ENCODE measurements around the gene CPLX3.

The CPLX3 gene

DNA sequence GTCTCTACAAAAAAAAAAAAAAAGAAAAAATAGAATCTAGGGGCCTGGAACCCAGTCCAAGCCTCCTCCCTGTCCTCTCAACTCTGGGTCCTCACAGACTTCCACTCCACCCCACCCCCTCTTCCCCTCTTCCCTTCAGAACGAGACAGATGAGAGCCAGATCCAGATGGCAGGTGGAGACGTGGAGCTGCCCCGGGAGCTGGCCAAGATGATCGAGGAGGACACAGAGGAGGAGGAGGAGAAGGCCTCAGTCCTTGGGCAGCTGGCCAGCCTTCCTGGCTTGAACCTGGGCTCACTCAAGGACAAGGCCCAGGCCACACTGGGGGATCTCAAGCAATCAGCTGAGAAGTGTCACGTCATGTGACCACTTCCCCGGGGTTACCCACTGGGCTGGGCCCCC is 3.6 kb downstream of the CPLX3 start:
- Histone ChIP-seq H3K4me1 (ENCODE audit: control insufficient read depth, insufficient read depth, low read length, unreplicated experiment) (peaks cover 6% of the 10 kb centered on the region), H2AFZ (ENCODE audit: low read length, unreplicated experiment) (no peak overlapping the region), H3K27ac (ENCODE audit: low read depth, low read length) (no peak overlapping the region), H3K79me2 (ENCODE audit: control insufficient read depth, insufficient read depth, low read length, unreplicated experiment) (no peaks in the 10 kb centered on the region), H3K27me3 (ENCODE audit: insufficient read depth, low read length) (peaks cover 40% of the 10 kb centered on the region), H3K36me3 (ENCODE audit: insufficient read depth, low read length) (no peaks in the 10 kb centered on the region), H3K4me3 (ENCODE audit: low read depth, low read length) (no peak overlapping the region)

DNA sequence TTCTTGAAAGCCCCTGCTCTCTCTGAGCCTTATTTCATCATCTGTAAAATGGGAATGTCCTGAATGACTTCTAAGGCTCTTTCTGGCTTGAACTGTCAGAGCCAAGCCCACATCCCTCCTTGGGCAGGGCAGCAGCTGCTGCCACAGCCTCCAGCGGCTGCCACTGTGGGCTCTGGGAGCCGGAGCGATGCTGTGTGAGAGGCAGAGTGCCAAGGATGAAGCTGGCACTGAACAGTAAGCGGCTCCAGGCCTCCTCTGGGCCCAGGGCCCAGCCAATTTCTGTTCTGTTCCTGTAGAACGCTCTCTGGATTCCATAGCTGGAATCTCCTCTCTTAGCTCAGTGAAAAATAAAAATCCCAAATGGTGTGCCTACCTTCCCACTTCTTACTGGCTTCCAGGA is 4.4 kb downstream of the CPLX3 start:
- Histone ChIP-seq H3K79me2 (ENCODE audit: control insufficient read depth, insufficient read depth, low read length, unreplicated experiment) (no peaks in the 10 kb centered on the region), H3K27me3 (ENCODE audit: insufficient read depth, low read length) (peaks cover 31% of the 10 kb centered on the region), H3K4me3 (ENCODE audit: low read depth, low read length) (no peak overlapping the region), H3K27ac (ENCODE audit: low read depth, low read length) (no peak overlapping the region), H3K4me1 (ENCODE audit: control insufficient read depth, insufficient read depth, low read length, unreplicated experiment) (peaks cover 6% of the 10 kb centered on the region), H3K36me3 (ENCODE audit: insufficient read depth, low read length) (no peaks in the 10 kb centered on the region), H2AFZ (ENCODE audit: low read length, unreplicated experiment) (no peak overlapping the region)

DNA sequence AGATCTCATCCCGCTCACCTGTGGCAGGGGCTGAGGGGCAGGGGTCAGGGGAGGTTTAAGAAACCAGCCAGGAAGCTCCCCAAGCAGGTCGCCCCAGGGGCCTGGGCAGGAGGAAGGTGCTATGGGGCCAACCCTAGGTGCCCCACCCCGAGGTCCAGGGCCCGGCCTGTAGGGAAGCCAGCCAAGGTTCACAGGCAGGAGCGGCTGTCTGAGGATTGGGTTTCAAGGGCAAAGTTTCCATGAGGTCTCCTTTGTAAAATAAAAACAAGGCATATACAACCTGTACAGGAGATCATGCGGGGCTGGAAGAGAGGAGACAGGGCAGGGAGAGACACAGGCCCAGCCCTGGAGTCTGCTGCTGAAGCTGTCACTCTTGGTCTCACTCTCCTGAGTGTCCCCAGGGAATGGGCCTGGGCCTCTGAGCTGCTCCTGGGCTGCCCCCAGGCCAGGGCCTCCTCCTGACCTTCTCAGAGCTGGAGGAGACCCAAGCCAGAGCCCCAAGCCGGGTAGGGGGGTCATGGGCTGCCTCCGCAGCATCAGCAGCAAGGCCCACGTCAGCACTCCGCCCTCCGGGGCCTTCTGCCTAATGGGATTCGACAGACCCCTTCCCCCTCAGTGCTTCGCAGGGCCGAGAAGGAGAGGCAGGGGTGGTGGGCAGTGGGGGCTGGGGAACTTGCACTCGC is 5.5 kb downstream of the CPLX3 start:
- peaks cover 23% of the 10 kb centered on the region for H3K27me3 ChIP-seq (ENCODE audit: insufficient read depth, low read length)
- no peak overlapping the region for H3K27ac ChIP-seq (ENCODE audit: low read depth, low read length)
- no peak overlapping the region for H2AFZ ChIP-seq (ENCODE audit: low read length, unreplicated experiment)
- no peak overlapping the region for H3K4me3 ChIP-seq (ENCODE audit: low read depth, low read length)
- H3K79me2 ChIP-seq (ENCODE audit: control insufficient read depth, insufficient read depth, low read length, unreplicated experiment): no peaks in the 10 kb centered on the region
- H3K36me3 ChIP-seq (ENCODE audit: insufficient read depth, low read length): no peaks in the 10 kb centered on the region
- peaks cover 6% of the 10 kb centered on the region for H3K4me1 ChIP-seq (ENCODE audit: control insufficient read depth, insufficient read depth, low read length, unreplicated experiment)

DNA sequence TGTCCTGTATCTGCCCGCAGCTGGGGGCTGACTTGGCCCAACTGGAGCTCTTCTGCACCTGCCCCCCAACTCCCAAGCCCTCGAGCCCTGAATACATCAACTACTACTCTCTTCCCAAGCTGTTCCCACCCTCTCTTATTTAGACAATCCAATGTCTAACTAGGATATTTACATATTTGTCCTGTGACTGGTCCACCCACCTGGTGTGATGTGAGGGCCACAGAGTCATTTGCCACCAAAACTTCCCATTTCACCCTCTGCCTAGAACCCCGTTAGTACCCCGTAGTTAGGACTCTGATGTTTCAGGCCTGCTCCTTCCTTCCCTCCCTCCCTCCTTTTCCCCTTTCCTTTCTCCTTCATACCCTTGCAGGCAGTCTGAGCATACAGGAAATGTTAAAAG is 6.4 kb downstream of the CPLX3 start:
- Histone ChIP-seq H3K27ac (ENCODE audit: low read depth, low read length) (no peak overlapping the region), H3K79me2 (ENCODE audit: control insufficient read depth, insufficient read depth, low read length, unreplicated experiment) (no peaks in the 10 kb centered on the region), H3K4me1 (ENCODE audit: control insufficient read depth, insufficient read depth, low read length, unreplicated experiment) (peaks cover 6% of the 10 kb centered on the region), H3K4me3 (ENCODE audit: low read depth, low read length) (no peak overlapping the region), H2AFZ (ENCODE audit: low read length, unreplicated experiment) (no peak overlapping the region), H3K27me3 (ENCODE audit: insufficient read depth, low read length) (peaks cover 14% of the 10 kb centered on the region), H3K36me3 (ENCODE audit: insufficient read depth, low read length) (no peaks in the 10 kb centered on the region)

DNA sequence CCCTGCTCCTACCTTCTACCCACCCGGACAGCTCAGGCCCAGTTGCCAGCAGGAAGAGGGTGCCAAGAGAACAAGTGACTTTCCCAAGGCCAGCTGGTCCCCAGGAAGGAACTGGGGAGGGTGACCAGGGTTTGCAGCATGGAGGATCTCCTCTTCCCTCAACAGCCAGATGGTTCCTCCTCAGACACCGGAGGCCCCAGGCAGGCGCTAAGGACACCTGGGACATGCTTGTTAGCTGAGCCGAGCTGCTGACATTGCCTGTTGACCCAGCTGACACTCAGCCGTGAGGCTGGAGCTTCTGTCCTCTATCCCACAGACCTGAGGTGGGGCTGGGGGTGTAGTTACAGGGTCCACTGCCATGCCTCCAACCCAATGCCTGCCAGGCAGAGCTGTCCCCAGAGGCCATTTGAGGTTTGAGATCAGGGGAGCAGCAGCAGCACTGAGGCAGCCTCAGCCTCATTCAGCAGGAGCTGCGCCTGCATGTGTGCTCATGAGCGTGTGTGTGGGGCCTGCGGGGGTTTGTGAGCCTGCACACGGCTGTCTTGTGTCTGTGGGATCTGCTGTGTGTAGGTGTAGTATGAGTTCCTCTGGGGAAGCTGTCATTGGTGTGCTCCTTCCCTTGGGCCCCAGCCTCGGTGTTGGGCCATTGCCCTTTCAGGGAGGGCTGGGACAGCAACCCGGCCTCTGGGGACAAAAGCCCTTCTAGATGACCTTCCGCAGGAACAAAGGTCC is 7.1 kb downstream of the CPLX3 start:
- no peaks in the 10 kb centered on the region for H3K79me2 ChIP-seq (ENCODE audit: control insufficient read depth, insufficient read depth, low read length, unreplicated experiment)
- no peak overlapping the region for H3K27ac ChIP-seq (ENCODE audit: low read depth, low read length)
- no peak overlapping the region for H3K4me3 ChIP-seq (ENCODE audit: low read depth, low read length)
- H3K27me3 ChIP-seq (ENCODE audit: insufficient read depth, low read length): 0 out of 2 replicates have a peak, but pooled peaks cover 7% of the 10 kb centered on the region
- H2AFZ ChIP-seq (ENCODE audit: low read length, unreplicated experiment): no peak overlapping the region
- H3K36me3 ChIP-seq (ENCODE audit: insufficient read depth, low read length): no peaks in the 10 kb centered on the region
- peaks cover 6% of the 10 kb centered on the region for H3K4me1 ChIP-seq (ENCODE audit: control insufficient read depth, insufficient read depth, low read length, unreplicated experiment)

DNA sequence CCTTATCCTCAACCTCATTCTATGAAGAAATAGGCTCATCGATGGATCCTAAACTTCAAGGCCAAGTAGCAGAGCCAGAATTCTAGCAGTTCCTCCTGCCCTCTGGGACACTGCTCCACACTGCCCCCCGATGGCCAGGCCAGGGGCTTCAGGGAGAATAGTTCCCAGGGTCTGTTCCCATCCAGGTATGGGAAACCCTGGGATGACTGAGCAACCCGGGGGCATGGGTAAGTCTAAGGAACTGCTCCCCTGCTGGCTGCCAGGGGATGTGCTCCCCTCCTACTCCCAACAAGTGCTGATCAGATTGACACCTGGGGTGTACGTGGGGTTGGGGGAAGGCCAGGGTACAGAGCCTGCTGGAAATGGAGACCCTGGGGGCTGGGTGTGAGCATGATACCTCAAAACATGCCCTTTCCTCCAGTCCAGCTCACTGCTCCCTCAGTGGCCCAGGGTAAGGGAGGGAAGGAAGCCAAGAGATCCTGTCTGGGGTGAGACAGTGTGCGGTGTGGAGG is 8.9 kb downstream of the CPLX3 start:
- Histone ChIP-seq H3K4me1 (ENCODE audit: control insufficient read depth, insufficient read depth, low read length, unreplicated experiment) (no peaks in the 10 kb centered on the region), H2AFZ (ENCODE audit: low read length, unreplicated experiment) (no peak overlapping the region), H3K36me3 (ENCODE audit: insufficient read depth, low read length) (no peaks in the 10 kb centered on the region), H3K79me2 (ENCODE audit: control insufficient read depth, insufficient read depth, low read length, unreplicated experiment) (no peaks in the 10 kb centered on the region), H3K4me3 (ENCODE audit: low read depth, low read length) (no peak overlapping the region), H3K27me3 (ENCODE audit: insufficient read depth, low read length) (no peaks in the 10 kb centered on the region), H3K27ac (ENCODE audit: low read depth, low read length) (no peak overlapping the region)

DNA sequence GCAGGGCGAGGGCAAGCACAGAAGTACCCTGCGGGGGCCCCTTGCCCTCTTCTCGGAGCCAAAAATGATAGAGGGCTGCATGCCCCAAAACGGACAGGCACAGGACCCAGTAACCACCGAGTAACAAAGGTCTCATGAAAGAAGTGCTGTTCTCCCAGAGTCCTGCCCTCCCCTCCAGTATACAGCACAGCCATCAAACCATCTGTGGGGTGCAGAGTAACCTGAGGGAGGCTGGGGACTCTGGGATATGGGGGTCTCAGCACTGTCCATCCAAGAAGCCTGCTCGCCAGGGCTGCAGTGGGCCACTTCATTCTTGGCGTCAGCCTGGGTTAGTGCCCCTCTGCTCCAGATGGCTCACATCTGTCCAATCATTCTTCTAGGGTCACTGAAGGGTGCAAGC is 10.4 kb downstream of the CPLX3 start:
- Histone ChIP-seq H3K79me2 (ENCODE audit: control insufficient read depth, insufficient read depth, low read length, unreplicated experiment) (peaks cover 2% of the 10 kb centered on the region), H2AFZ (ENCODE audit: low read length, unreplicated experiment) (no peak overlapping the region), H3K27ac (ENCODE audit: low read depth, low read length) (no peak overlapping the region), H3K27me3 (ENCODE audit: insufficient read depth, low read length) (no peaks in the 10 kb centered on the region), H3K4me1 (ENCODE audit: control insufficient read depth, insufficient read depth, low read length, unreplicated experiment) (peaks cover 2% of the 10 kb centered on the region), H3K4me3 (ENCODE audit: low read depth, low read length) (no peak overlapping the region), H3K36me3 (ENCODE audit: insufficient read depth, low read length) (no peaks in the 10 kb centered on the region)

DNA sequence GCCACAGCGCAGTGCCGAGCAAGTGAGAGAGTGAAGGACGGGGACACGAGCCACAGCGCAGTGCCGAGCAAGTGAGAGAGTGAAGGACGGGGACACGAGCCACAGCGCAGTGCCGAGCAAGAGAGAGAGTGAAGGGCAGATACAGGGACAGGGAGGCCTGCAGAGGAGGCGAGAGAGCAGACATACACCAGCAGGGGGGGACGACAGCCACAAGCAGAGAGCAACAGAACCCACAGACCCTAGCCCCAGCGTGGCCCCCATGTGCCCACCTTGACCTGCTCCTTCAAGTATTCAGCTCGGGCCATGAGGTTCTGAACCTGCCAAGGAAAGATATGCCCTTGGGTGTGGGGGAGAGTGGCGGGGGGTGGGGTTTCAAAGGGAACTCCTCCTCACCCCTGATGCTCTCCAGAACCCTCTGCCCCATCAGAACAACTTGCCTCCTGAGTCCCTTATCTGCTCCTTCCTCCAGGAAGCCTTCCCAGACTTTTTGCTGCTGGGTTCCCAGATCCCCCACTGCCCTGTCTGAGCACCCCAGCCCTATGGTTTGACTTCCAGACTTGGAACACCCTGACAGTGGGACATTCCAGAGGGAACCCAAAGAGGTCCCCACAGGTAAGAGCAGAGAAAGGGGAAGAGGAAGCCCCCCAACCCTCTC is 11.2 kb downstream of the CPLX3 start:
- H3K79me2 ChIP-seq (ENCODE audit: control insufficient read depth, insufficient read depth, low read length, unreplicated experiment): peaks cover 6% of the 10 kb centered on the region
- no peak overlapping the region for H3K27ac ChIP-seq (ENCODE audit: low read depth, low read length)
- no peaks in the 10 kb centered on the region for H3K27me3 ChIP-seq (ENCODE audit: insufficient read depth, low read length)
- no peaks in the 10 kb centered on the region for H3K36me3 ChIP-seq (ENCODE audit: insufficient read depth, low read length)
- no peak overlapping the region for H2AFZ ChIP-seq (ENCODE audit: low read length, unreplicated experiment)
- H3K4me3 ChIP-seq (ENCODE audit: low read depth, low read length): no peak overlapping the region
- peaks cover 6% of the 10 kb centered on the region for H3K4me1 ChIP-seq (ENCODE audit: control insufficient read depth, insufficient read depth, low read length, unreplicated experiment)

DNA sequence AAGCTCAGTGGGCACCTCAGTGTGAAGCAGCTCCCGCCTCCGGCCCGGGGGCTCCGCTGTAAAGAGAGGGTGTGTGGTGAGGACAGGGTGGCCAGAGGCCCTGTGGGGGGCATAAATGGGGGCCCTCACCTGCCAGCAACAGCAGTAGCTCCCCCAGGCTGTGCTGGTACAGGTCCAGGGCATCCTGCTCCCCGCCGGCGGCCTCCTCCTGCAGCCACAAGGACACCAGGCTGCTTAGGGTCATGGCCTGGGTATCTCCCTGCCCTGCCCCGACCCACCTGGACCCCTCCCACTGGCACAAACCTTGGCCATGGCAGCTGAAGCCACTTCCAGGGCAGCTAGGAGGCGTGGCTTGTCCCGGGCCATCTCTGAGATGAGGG is 11.7 kb downstream of the CPLX3 start:
- Histone ChIP-seq H3K36me3 (ENCODE audit: insufficient read depth, low read length) (no peaks in the 10 kb centered on the region), H3K4me3 (ENCODE audit: low read depth, low read length) (no peak overlapping the region), H3K4me1 (ENCODE audit: control insufficient read depth, insufficient read depth, low read length, unreplicated experiment) (peaks cover 6% of the 10 kb centered on the region), H3K27ac (ENCODE audit: low read depth, low read length) (no peak overlapping the region), H2AFZ (ENCODE audit: low read length, unreplicated experiment) (no peak overlapping the region), H3K79me2 (ENCODE audit: control insufficient read depth, insufficient read depth, low read length, unreplicated experiment) (peaks cover 6% of the 10 kb centered on the region), H3K27me3 (ENCODE audit: insufficient read depth, low read length) (no peaks in the 10 kb centered on the region)

DNA sequence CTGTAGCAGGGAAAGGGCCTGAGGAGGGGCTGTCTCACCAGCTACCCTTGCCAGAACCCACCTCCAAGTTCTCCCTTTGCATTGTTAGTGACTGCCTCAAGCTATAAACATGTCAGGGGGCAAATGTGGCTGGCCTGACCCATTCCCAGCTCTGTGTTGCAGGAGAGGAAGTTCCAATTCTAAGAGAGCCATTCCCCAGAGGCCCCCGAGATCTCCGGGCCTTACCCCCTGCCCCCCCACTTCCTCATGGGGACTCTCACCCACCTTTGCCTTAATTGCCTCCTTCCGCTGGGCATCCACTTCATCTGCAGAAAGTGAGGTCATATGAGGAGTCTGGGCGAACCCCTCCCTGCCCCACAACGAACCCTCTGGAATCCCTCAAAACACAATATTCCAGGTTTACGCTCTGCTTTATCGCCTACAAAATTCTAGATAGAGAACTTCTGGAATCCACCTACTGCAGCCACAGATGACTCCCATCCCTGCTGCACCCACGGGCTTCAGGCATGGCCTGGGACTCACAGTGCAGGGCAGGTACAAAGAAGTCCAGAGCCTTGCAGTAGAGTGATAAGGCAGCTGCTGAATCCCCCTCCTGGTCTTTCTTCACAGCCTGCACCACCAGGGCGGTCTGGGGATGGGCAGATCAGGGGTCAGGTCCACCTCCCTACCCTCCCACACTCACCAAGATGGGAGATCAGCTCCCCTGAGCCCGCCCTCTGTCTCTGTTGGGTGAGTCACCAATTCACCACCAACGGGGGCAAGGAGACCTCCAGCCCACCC is 12.5 kb downstream of the CPLX3 start:
- Histone ChIP-seq H3K27ac (ENCODE audit: low read depth, low read length) (no peak overlapping the region), H3K36me3 (ENCODE audit: insufficient read depth, low read length) (no peaks in the 10 kb centered on the region), H3K4me1 (ENCODE audit: control insufficient read depth, insufficient read depth, low read length, unreplicated experiment) (peaks cover 13% of the 10 kb centered on the region), H2AFZ (ENCODE audit: low read length, unreplicated experiment) (no peak overlapping the region), H3K4me3 (ENCODE audit: low read depth, low read length) (no peak overlapping the region), H3K79me2 (ENCODE audit: control insufficient read depth, insufficient read depth, low read length, unreplicated experiment) (peaks cover 6% of the 10 kb centered on the region), H3K27me3 (ENCODE audit: insufficient read depth, low read length) (no peaks in the 10 kb centered on the region)
